Measurements from ENCODE around the gene NHS. TPM values are rescaled to one million over a fixed set of nuclear protein-coding genes. Genes with fewer than 3 reads are reported as not detected.

Gene NHS
- total and polyA plus RNA-seq, 4 experiments from 2014 or later: 0.09 to 0.67 TPM; not detected in 2

GRCh38 chrX:17581641-17582040 lies 206.6 kb downstream of the NHS start:
- POLR2A ChIA-PET (ENCODE audit: partially characterized antibody): no interaction called here
- Histone ChIP-seq H3K36me3 (ENCODE audit: insufficient read depth, low read length) (no peaks in the 10 kb centered on the region), H3K4me1 (ENCODE audit: insufficient read depth, low read length) (no peaks in the 10 kb centered on the region), H3K9me3 (ENCODE audit: control insufficient read depth in 1 of 2, low read length in 2 of 2) (no peaks in the 10 kb centered on the region), H3K27ac (ENCODE audit: low read depth, low read length) (no peak overlapping the region), H3K4me3 (ENCODE audit: low read length in 2 of 2) (no peak overlapping the region), H3K27me3 (ENCODE audit: insufficient read depth, low read length) (no peaks in the 10 kb centered on the region)
- CTCF ChIA-PET (ENCODE audit: partially characterized antibody): no interaction called here
- intact Hi-C loops (cut with micrococcal nuclease): no loop called here
- no peaks in the 10 kb centered on the region for H3K9me3 Mint-ChIP-seq
- no peak for DNase-seq
- H3K36me3 Mint-ChIP-seq: no peaks in the 10 kb centered on the region
- no peak overlapping the region for H3K27ac Mint-ChIP-seq
- no peaks in the 10 kb centered on the region for H3K27me3 Mint-ChIP-seq
- no peaks in the 10 kb centered on the region for H3K4me1 Mint-ChIP-seq
- H3K4me3 Mint-ChIP-seq: no peak overlapping the region

GRCh38 chrX:17584248-17584681 lies 209.3 kb downstream of the NHS start:
- Histone ChIP-seq H3K4me3 (ENCODE audit: low read length in 2 of 2) (no peak overlapping the region), H3K27me3 (ENCODE audit: insufficient read depth, low read length) (no peaks in the 10 kb centered on the region), H3K4me1 (ENCODE audit: insufficient read depth, low read length) (no peaks in the 10 kb centered on the region), H3K9me3 (ENCODE audit: control insufficient read depth in 1 of 2, low read length in 2 of 2) (no peaks in the 10 kb centered on the region), H3K27ac (ENCODE audit: low read depth, low read length) (no peak overlapping the region), H3K36me3 (ENCODE audit: insufficient read depth, low read length) (no peaks in the 10 kb centered on the region)
- DNase-seq: no peak
- ChIA-PET POLR2A (ENCODE audit: partially characterized antibody) (no interaction called here), CTCF (ENCODE audit: partially characterized antibody) (no interaction called here)
- Mint-ChIP-seq H3K9me3 (no peaks in the 10 kb centered on the region), H3K4me1 (no peaks in the 10 kb centered on the region), H3K27ac (no peak overlapping the region), H3K27me3 (no peaks in the 10 kb centered on the region), H3K36me3 (no peaks in the 10 kb centered on the region), H3K4me3 (no peak overlapping the region)
- intact Hi-C loops (cut with micrococcal nuclease): no loop called here

- Mint-ChIP-seq H3K27ac (no peak overlapping the region), H3K9me3 (no peaks in the 10 kb centered on the region), H3K4me3 (no peak overlapping the region), H3K27me3 (no peaks in the 10 kb centered on the region), H3K36me3 (no peaks in the 10 kb centered on the region), H3K4me1 (no peaks in the 10 kb centered on the region)
- intact Hi-C loops (cut with micrococcal nuclease): no loop called here
- Histone ChIP-seq H3K4me3 (ENCODE audit: low read length in 2 of 2) (no peak overlapping the region), H3K27ac (ENCODE audit: low read depth, low read length) (no peak overlapping the region), H3K36me3 (ENCODE audit: insufficient read depth, low read length) (no peaks in the 10 kb centered on the region), H3K27me3 (ENCODE audit: insufficient read depth, low read length) (no peaks in the 10 kb centered on the region), H3K9me3 (ENCODE audit: control insufficient read depth in 1 of 2, low read length in 2 of 2) (no peaks in the 10 kb centered on the region), H3K4me1 (ENCODE audit: insufficient read depth, low read length) (no peaks in the 10 kb centered on the region)
- POLR2A ChIA-PET (ENCODE audit: partially characterized antibody): no interaction called here
- no peak for DNase-seq
- CTCF ChIA-PET (ENCODE audit: partially characterized antibody): no interaction called here
These were observed 210.0 kb downstream of the NHS start for GRCh38 chrX:17585006-17585405.

DNA sequence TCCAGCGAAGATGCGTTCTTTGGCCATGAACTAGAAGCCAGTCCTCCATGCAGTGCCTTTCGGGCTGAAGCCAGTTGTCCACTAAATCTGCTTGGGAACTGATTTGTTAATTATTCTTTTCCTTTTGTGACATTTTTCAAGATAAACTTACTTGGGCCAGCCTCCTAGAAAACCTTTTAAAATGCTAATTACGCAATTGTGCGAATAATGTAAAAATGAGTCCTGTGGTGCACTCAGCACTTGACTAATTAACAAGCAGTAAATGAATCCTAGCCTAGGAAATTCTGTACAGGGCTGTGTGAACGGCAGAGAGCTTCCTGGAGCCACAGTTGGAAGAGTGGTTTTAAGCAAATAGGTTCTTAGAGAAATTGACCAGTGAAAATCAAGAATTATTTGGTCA lies 212.4 kb downstream of the NHS start:
- no peaks in the 10 kb centered on the region for H3K36me3 Mint-ChIP-seq
- H3K36me3 ChIP-seq (ENCODE audit: insufficient read depth, low read length): no peaks in the 10 kb centered on the region
- peaks cover 0 to 2% (median under 1%) of the 10 kb centered on the region in 4 donors for H3K4me1 Mint-ChIP-seq
- H3K9me3 Mint-ChIP-seq: no peaks in the 10 kb centered on the region
- no peak overlapping the region for H3K4me3 ChIP-seq (ENCODE audit: low read length in 2 of 2)
- no peak overlapping the region for H3K4me3 Mint-ChIP-seq
- intact Hi-C loops (cut with micrococcal nuclease): no loop called here
- ChIA-PET CTCF (ENCODE audit: partially characterized antibody) (no interaction called here), POLR2A (ENCODE audit: partially characterized antibody) (no interaction called here)
- H3K27me3 ChIP-seq (ENCODE audit: insufficient read depth, low read length): no peaks in the 10 kb centered on the region
- no peak overlapping the region for H3K27ac ChIP-seq (ENCODE audit: low read depth, low read length)
- no peaks in the 10 kb centered on the region for H3K4me1 ChIP-seq (ENCODE audit: insufficient read depth, low read length)
- no peaks in the 10 kb centered on the region for H3K9me3 ChIP-seq (ENCODE audit: control insufficient read depth in 1 of 2, low read length in 2 of 2)
- no peaks in the 10 kb centered on the region for H3K27me3 Mint-ChIP-seq
- DNase-seq: no peak
- no peak overlapping the region for H3K27ac Mint-ChIP-seq

DNA sequence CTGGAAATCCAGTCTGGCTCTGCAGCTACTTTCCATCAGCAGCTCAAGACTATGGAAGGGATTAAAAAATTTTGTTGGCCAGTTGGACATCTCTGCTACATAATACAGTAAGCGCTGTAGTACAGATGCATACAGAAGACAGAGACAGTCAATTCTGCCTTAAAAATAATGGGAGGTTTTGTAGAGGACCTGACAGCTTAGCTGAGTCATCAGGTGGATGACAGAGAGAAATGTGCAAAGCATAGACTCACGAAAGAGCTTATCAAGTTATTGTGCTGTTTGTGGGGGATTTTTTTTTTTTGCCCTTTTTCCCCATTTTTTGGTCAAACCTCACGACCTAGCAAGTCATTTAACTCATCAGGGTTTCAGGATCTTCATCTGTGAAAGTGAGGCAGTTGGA lies 213.3 kb downstream of the NHS start:
- Mint-ChIP-seq H3K27ac (no peak overlapping the region), H3K4me3 (no peak overlapping the region), H3K36me3 (no peaks in the 10 kb centered on the region), H3K27me3 (no peaks in the 10 kb centered on the region), H3K9me3 (peaks cover 0 to 1% (median 0%) of the 10 kb centered on the region in 8 donors), H3K4me1 (peaks cover 0 to 2% (median under 1%) of the 10 kb centered on the region in 4 donors)
- CTCF ChIA-PET (ENCODE audit: partially characterized antibody): no interaction called here
- Histone ChIP-seq H3K36me3 (ENCODE audit: insufficient read depth, low read length) (no peaks in the 10 kb centered on the region), H3K4me1 (ENCODE audit: insufficient read depth, low read length) (no peaks in the 10 kb centered on the region), H3K27me3 (ENCODE audit: insufficient read depth, low read length) (no peaks in the 10 kb centered on the region), H3K27ac (ENCODE audit: low read depth, low read length) (no peak overlapping the region), H3K4me3 (ENCODE audit: low read length in 2 of 2) (no peak overlapping the region), H3K9me3 (ENCODE audit: control insufficient read depth in 1 of 2, low read length in 2 of 2) (no peaks in the 10 kb centered on the region)
- POLR2A ChIA-PET (ENCODE audit: partially characterized antibody): no interaction called here
- intact Hi-C loops (cut with micrococcal nuclease): no loop called here
- DNase-seq: no peak

DNA sequence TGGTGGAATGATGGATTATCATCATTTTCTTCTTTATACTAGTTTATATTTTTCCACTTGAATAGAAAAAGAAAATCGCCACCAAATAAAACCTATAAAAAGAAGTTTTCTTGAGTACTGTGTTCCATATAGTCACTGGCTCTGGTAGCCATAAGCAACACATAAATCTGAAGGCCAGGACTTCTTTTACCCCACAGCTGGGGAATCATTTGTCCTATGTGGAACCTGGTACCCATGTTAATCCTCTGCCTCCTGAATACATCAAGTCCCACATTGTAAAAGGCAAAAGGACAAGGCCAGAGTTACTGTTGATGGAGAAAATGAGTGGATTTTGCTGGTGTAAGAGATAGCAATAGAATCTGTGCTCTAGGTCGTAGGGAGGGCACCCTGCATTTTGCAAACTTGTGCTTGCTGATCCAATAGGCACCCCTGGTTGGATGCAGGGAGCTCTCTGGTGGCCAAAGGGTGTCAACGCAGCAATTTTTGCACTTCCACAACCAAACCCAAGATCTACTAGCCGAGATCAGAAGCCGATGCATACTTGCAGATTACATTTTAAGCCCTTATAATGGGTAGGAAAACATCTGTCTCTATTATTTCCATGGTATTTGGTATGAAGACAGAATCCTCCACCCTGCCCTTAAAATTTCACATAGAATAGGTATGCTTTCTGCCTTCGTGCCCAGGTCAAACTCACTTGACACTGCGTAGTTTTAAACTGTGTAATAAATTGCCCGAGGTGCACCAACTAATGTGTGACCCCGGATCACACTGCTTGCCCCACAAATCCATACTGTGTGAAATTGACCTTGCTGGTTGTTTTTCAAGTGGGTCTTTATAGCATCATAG lies 216.1 kb downstream of the NHS start:
- H3K9me3 Mint-ChIP-seq: peaks cover 0 to 1% (median 0%) of the 10 kb centered on the region in 8 donors
- no peaks in the 10 kb centered on the region for H3K36me3 Mint-ChIP-seq
- no peak overlapping the region for H3K27ac Mint-ChIP-seq
- no peaks in the 10 kb centered on the region for H3K4me1 ChIP-seq (ENCODE audit: insufficient read depth, low read length)
- no peak overlapping the region for H3K4me3 Mint-ChIP-seq
- POLR2A ChIA-PET (ENCODE audit: partially characterized antibody): no interaction called here
- no peak overlapping the region for H3K27ac ChIP-seq (ENCODE audit: low read depth, low read length)
- intact Hi-C loops (cut with micrococcal nuclease): loop anchor here (2.0 kb wide), 1 partner anchor 348 kb away; no protein-coding TSS in a partner anchor
- no peak overlapping the region for H3K4me3 ChIP-seq (ENCODE audit: low read length in 2 of 2)
- H3K4me1 Mint-ChIP-seq: peaks cover 0 to 4% (median 3%) of the 10 kb centered on the region in 4 donors
- no peaks in the 10 kb centered on the region for H3K27me3 ChIP-seq (ENCODE audit: insufficient read depth, low read length)
- no peaks in the 10 kb centered on the region for H3K9me3 ChIP-seq (ENCODE audit: control insufficient read depth in 1 of 2, low read length in 2 of 2)
- no peaks in the 10 kb centered on the region for H3K36me3 ChIP-seq (ENCODE audit: insufficient read depth, low read length)
- DNase-seq: no peak
- CTCF ChIA-PET (ENCODE audit: partially characterized antibody): no interaction called here
- H3K27me3 Mint-ChIP-seq: no peaks in the 10 kb centered on the region

- peaks cover 0 to 4% (median 3%) of the 10 kb centered on the region in 4 donors for H3K4me1 Mint-ChIP-seq
- CTCF ChIA-PET (ENCODE audit: partially characterized antibody): no interaction called here
- DNase-seq: no peak
- Histone ChIP-seq H3K36me3 (ENCODE audit: insufficient read depth, low read length) (no peaks in the 10 kb centered on the region), H3K27ac (ENCODE audit: low read depth, low read length) (no peak overlapping the region), H3K4me1 (ENCODE audit: insufficient read depth, low read length) (no peaks in the 10 kb centered on the region), H3K27me3 (ENCODE audit: insufficient read depth, low read length) (no peaks in the 10 kb centered on the region), H3K9me3 (ENCODE audit: control insufficient read depth in 1 of 2, low read length in 2 of 2) (no peaks in the 10 kb centered on the region), H3K4me3 (ENCODE audit: low read length in 2 of 2) (no peak overlapping the region)
- H3K4me3 Mint-ChIP-seq: no peak overlapping the region
- intact Hi-C loops (cut with micrococcal nuclease): loop anchor here (2.0 kb wide), 1 partner anchor 349 kb away; no protein-coding TSS in a partner anchor
- H3K36me3 Mint-ChIP-seq: no peaks in the 10 kb centered on the region
- no peaks in the 10 kb centered on the region for H3K27me3 Mint-ChIP-seq
- H3K9me3 Mint-ChIP-seq: peaks cover 0 to 1% (median 0%) of the 10 kb centered on the region in 8 donors
- no peak overlapping the region for H3K27ac Mint-ChIP-seq
- POLR2A ChIA-PET (ENCODE audit: partially characterized antibody): no interaction called here
These were observed 216.7 kb downstream of the NHS start for GRCh38 chrX:17591741-17592110.

Data from CD4-positive, alpha-beta memory T cell (primary cell).